Measurements from ENCODE around the gene FBXL13.
"Not testable (repeated sequence)": the region's sequence is repeated elsewhere in the genome, so short reads cannot be mapped to it uniquely, and the experiment has no call there.

The FBXL13 gene

GRCh38 chr7:103116991-103117390 lies 42.4 kb upstream of the FBXL13 start:
- in situ Hi-C loops (cut with HindIII; ENCODE audit: low sequenced_read_pairs), result no loop called here
- no peak for TF ChIP-seq CTCF (IDR thresholded peaks at IDR 0.05; ENCODE audit: low read depth, low read length, missing control alignments)
- DNase-seq (ENCODE audit: low read depth), result no peak
- H3K4me3 ChIP-seq (ENCODE audit: low read depth, low read length), result no peak overlapping the region

- H3K4me3 ChIP-seq (ENCODE audit: low read depth, low read length), result no peak overlapping the region
- DNase-seq (ENCODE audit: low read depth), result no peak
- TF ChIP-seq CTCF (IDR thresholded peaks at IDR 0.05; ENCODE audit: low read depth, low read length, missing control alignments), result no peak
- in situ Hi-C loops (cut with HindIII; ENCODE audit: low sequenced_read_pairs), result no loop called here
These were observed 41.9 kb upstream of the FBXL13 start for GRCh38 chr7:103116511-103116910.

- in situ Hi-C loops (cut with HindIII; ENCODE audit: low sequenced_read_pairs), result no loop called here
- no peak for TF ChIP-seq CTCF (IDR thresholded peaks at IDR 0.05; ENCODE audit: low read depth, low read length, missing control alignments)
- no peak for DNase-seq (ENCODE audit: low read depth)
- no peak overlapping the region for H3K4me3 ChIP-seq (ENCODE audit: low read depth, low read length)
These were observed 41.2 kb upstream of the FBXL13 start for GRCh38 chr7:103115771-103116170.

GRCh38 chr7:103114576-103115008 lies 40.0 kb upstream of the FBXL13 start:
- no peak for TF ChIP-seq CTCF (IDR thresholded peaks at IDR 0.05; ENCODE audit: low read depth, low read length, missing control alignments)
- in situ Hi-C loops (cut with HindIII; ENCODE audit: low sequenced_read_pairs), result no loop called here
- DNase-seq (ENCODE audit: low read depth), result no peak
- no peak overlapping the region for H3K4me3 ChIP-seq (ENCODE audit: low read depth, low read length)

GRCh38 chr7:103113164-103113563 lies 38.6 kb upstream of the FBXL13 start:
- no peak for TF ChIP-seq CTCF (IDR thresholded peaks at IDR 0.05; ENCODE audit: low read depth, low read length, missing control alignments)
- no peak overlapping the region for H3K4me3 ChIP-seq (ENCODE audit: low read depth, low read length)
- peak; percentile 97 for DNase-seq (ENCODE audit: low read depth)
- in situ Hi-C loops (cut with HindIII; ENCODE audit: low sequenced_read_pairs), result no loop called here

- H3K4me3 ChIP-seq (ENCODE audit: low read depth, low read length); in situ Hi-C loops (cut with HindIII; ENCODE audit: low sequenced_read_pairs); DNase-seq (ENCODE audit: low read depth): not testable (repeated sequence)
These were observed 32.1 kb upstream of the FBXL13 start for GRCh38 chr7:103106703-103107070.

GRCh38 chr7:103106005-103106702 lies 31.6 kb upstream of the FBXL13 start:
- in situ Hi-C loops (cut with HindIII; ENCODE audit: low sequenced_read_pairs), result no loop called here
- no peak for TF ChIP-seq CTCF (IDR thresholded peaks at IDR 0.05; ENCODE audit: low read depth, low read length, missing control alignments)
- DNase-seq (ENCODE audit: low read depth), result no peak
- H3K4me3 ChIP-seq (ENCODE audit: low read depth, low read length), result no peak overlapping the region
